ENCODE data around the gene TMCC2.

- no peak for TF ChIP-seq CTCF (IDR thresholded peaks at IDR 0.05)
- TF ChIP-seq POLR2A (IDR thresholded peaks at IDR 0.05) = no peak
- no peak for TF ChIP-seq EP300 (IDR thresholded peaks at IDR 0.05; ENCODE audit: low read depth)
- no peak for TF ChIP-seq POLR2AphosphoS5 (IDR thresholded peaks at IDR 0.05)
Observed at GRCh38 chr1:205259998-205260397, 32.3 kb downstream of the TMCC2 start.

Measured in transverse colon (tissue), 4 donors.